CD4-positive, alpha-beta memory T cell (primary cell): ENCODE results near the gene P2RX5. TPM values are rescaled to one million over a fixed set of nuclear protein-coding genes. Genes with fewer than 3 reads are reported as not detected.

Experiments
- CTCF ChIA-PET: fragments of 350-600 bp; sonication (Branson Sonifier 250); formaldehyde crosslinking; loops from one replicate; lab custom pipeline; 2021; ENCODE audit warnings: inconsistent platforms; ENCODE audit not compliant: partially characterized antibody; lab: Charles Lee
- POLR2A ChIA-PET: fragments of 350-600 bp; sonication (Branson Sonifier 250); formaldehyde crosslinking; loops from one replicate; lab custom pipeline; 2021; ENCODE audit not compliant: partially characterized antibody; lab: Charles Lee
- DNase-seq, 5 donors: peaks; one replicate each; pipeline versions ENCODE4 v3.0.0 to v3.0.0-alpha.2; 2020 to 2022; ENCODE audit warnings: mixed read lengths in 1 of 5
- H3K27ac ChIP-seq: one replicate; pipeline ENCODE4 v1.7.0; 2013; ENCODE audit warnings: low read depth, low read length
- H3K27me3 ChIP-seq: 2 replicates; pipeline ENCODE4 v1.7.0; 2013; ENCODE audit warnings: mild to moderate bottlenecking, low read length, moderate library complexity; ENCODE audit not compliant: insufficient read depth
- H3K36me3 ChIP-seq: 2 replicates; pipeline ENCODE4 v1.7.0; 2013; ENCODE audit warnings: mild to moderate bottlenecking, low read length, moderate library complexity; ENCODE audit not compliant: insufficient read depth
- H3K4me1 ChIP-seq: 2 replicates; pipeline ENCODE4 v1.7.0; 2013; ENCODE audit warnings: mild to moderate bottlenecking, low read length, moderate library complexity; ENCODE audit not compliant: insufficient read depth
- H3K4me3 ChIP-seq, 2 donors: one replicate each; pipeline ENCODE4 v1.7.0; 2013; ENCODE audit warnings: low read length in 2 of 2, mild to moderate bottlenecking in 1 of 2
- H3K9me3 ChIP-seq, 2 donors: one replicate each; pipeline ENCODE4 v1.7.0; 2013; ENCODE audit warnings: low read length in 2 of 2, control low read depth in 1 of 2; ENCODE audit not compliant: control insufficient read depth in 1 of 2
- H3K27ac Mint-ChIP-seq, 7 donors: one replicate each; pipeline ENCODE4 v1.8.0; 2020 to 2021; ENCODE audit warnings: mixed read lengths in 7 of 7, mild to moderate bottlenecking in 6 of 7, inconsistent platforms in 3 of 7, moderate library complexity in 3 of 7
- H3K27me3 Mint-ChIP-seq, 2 donors: one replicate each; pipeline ENCODE4 v1.8.0; 2020 to 2021; ENCODE audit warnings: mixed read lengths in 2 of 2
- H3K36me3 Mint-ChIP-seq, 2 donors: one replicate each; pipeline ENCODE4 v1.8.0; 2020 to 2021; ENCODE audit warnings: mixed read lengths in 2 of 2, inconsistent platforms in 1 of 2, mild to moderate bottlenecking in 1 of 2
- H3K4me1 Mint-ChIP-seq, 4 donors: one replicate each; pipeline ENCODE4 v1.8.0; 2020 to 2021; ENCODE audit warnings: mixed read lengths in 4 of 4, mild to moderate bottlenecking in 1 of 4
- H3K4me3 Mint-ChIP-seq, 8 donors: one replicate each; pipeline ENCODE4 v1.8.0; 2020 to 2021; ENCODE audit warnings: mixed read lengths in 8 of 8, mild to moderate bottlenecking in 7 of 8, moderate library complexity in 6 of 8, inconsistent platforms in 3 of 8
- H3K9me3 Mint-ChIP-seq, 8 donors: one replicate each; pipeline ENCODE4 v1.8.0; 2020 to 2021; ENCODE audit warnings: mixed read lengths in 8 of 8, mild to moderate bottlenecking in 5 of 8, inconsistent platforms in 3 of 8, moderate library complexity in 1 of 8
- intact Hi-C: fragments of 100-400 bp; cut with micrococcal nuclease; formaldehyde crosslinking; loops from one replicate; pipeline ENCODE4 v1.15.1; 2023
- polyA plus RNA-seq, 2 donors: library from polyadenylated mRNA; unstranded; fragments of 300-500 nt; fragmentation: Illumina TruSeq; gene quantifications; one replicate each; pipeline ENCODE4 v1.2.3, GENCODE V29; 2021
- total RNA-seq, 2 experiments: library from RNA; stranded (reverse); gene quantifications; one replicate each; pipeline ENCODE4 v1.2.3, GENCODE V29; 2021

The P2RX5 gene
- total and polyA plus RNA-seq, 4 experiments from 2014 or later = 13.8 to 28.9 (median 17.4) TPM

GRCh38 chr17:3683054-3683511 lies 12.9 kb downstream of the P2RX5 start:
- CTCF ChIA-PET = interaction anchor here (0.7 to 3.3 kb wide), 20 partner anchors 9 to 144 kb away, joined by 3 to 36 read pairs (median 5); partner anchors contain the start of genes HASPIN and P2RX5
- Histone ChIP-seq H3K27ac (no peak overlapping the region), H3K36me3 (peaks cover 2% of the 10 kb centered on the region), H3K27me3 (no peaks in the 10 kb centered on the region), H3K4me3 (no peak overlapping the region), H3K9me3 (no peaks in the 10 kb centered on the region), H3K4me1 (peaks cover 9% of the 10 kb centered on the region)
- H3K27ac Mint-ChIP-seq = peak overlapping the region in 2 of 7 donors; percentile 65 to 70
- peak overlapping the region in 1 of 8 donors; percentile 21 for H3K4me3 Mint-ChIP-seq
- no peaks in the 10 kb centered on the region for H3K27me3 Mint-ChIP-seq
- H3K36me3 Mint-ChIP-seq = peaks cover 0 to 6% of the 10 kb centered on the region in 2 donors
- intact Hi-C loops = loop anchor here (2.0 to 5.0 kb wide), 4 partner anchors 40 to 164 kb away; partner anchors contain the start of genes HASPIN and NCBP3
- peak in 4 of 5 donors; percentile 55 to 62 (median 58) for DNase-seq
- H3K9me3 Mint-ChIP-seq = no peaks in the 10 kb centered on the region
- POLR2A ChIA-PET = interaction anchor here (0.9 to 1.2 kb wide), 3 partner anchors 28 to 54 kb away, joined by 3 to 4 read pairs (median 3); no protein-coding TSS in a partner anchor
- peaks cover 6 to 25% (median 7%) of the 10 kb centered on the region in 4 donors for H3K4me1 Mint-ChIP-seq

- no peaks in the 10 kb centered on the region for H3K9me3 Mint-ChIP-seq
- no peak for DNase-seq
- no peaks in the 10 kb centered on the region for H3K9me3 ChIP-seq
- ChIA-PET POLR2A (interaction anchor here (0.9 to 1.2 kb wide), 3 partner anchors 29 to 55 kb away, joined by 3 to 4 read pairs (median 3); no protein-coding TSS in a partner anchor), CTCF (interaction anchor here (0.8 to 3.3 kb wide), 11 partner anchors 8 to 145 kb away, joined by 3 to 36 read pairs (median 5); partner anchors contain the start of gene P2RX5)
- H3K27ac ChIP-seq = no peak overlapping the region
- H3K4me1 ChIP-seq = peaks cover 9% of the 10 kb centered on the region
- intact Hi-C loops = loop anchor here (2.0 to 5.0 kb wide), 4 partner anchors 41 to 165 kb away; partner anchors contain the start of genes HASPIN and NCBP3
- no peak overlapping the region for H3K4me3 Mint-ChIP-seq
- H3K36me3 Mint-ChIP-seq = peaks cover 0 to 11% of the 10 kb centered on the region in 2 donors
- H3K27me3 ChIP-seq = no peaks in the 10 kb centered on the region
- peak overlapping the region in 2 of 7 donors; percentile 22 to 46 for H3K27ac Mint-ChIP-seq
- H3K36me3 ChIP-seq = peaks cover 11% of the 10 kb centered on the region
- H3K4me1 Mint-ChIP-seq = peaks cover 6 to 25% (median 7%) of the 10 kb centered on the region in 4 donors
- no peak overlapping the region for H3K4me3 ChIP-seq
- H3K27me3 Mint-ChIP-seq = no peaks in the 10 kb centered on the region
Observed at GRCh38 chr17:3682033-3682432, 13.9 kb downstream of the P2RX5 start.

- Histone ChIP-seq H3K4me3 (no peak overlapping the region), H3K4me1 (peaks cover 9% of the 10 kb centered on the region), H3K27ac (no peak overlapping the region), H3K27me3 (no peaks in the 10 kb centered on the region), H3K9me3 (no peaks in the 10 kb centered on the region), H3K36me3 (peaks cover 11% of the 10 kb centered on the region)
- H3K9me3 Mint-ChIP-seq = no peaks in the 10 kb centered on the region
- intact Hi-C loops = loop anchor here (5.0 kb wide), 1 partner anchor 166 kb away; the partner anchor contains the start of gene NCBP3
- no peaks in the 10 kb centered on the region for H3K27me3 Mint-ChIP-seq
- no peak for DNase-seq
- no peak overlapping the region for H3K4me3 Mint-ChIP-seq
- CTCF ChIA-PET = interaction anchor here (1.5 to 3.3 kb wide), 2 partner anchors 14 to 145 kb away, joined by 15 to 36 read pairs; partner anchors contain the start of gene P2RX5
- H3K4me1 Mint-ChIP-seq = peaks cover 6 to 25% (median 7%) of the 10 kb centered on the region in 4 donors
- peak overlapping the region in 3 of 7 donors; percentile 22 to 56 (median 46) for H3K27ac Mint-ChIP-seq
- POLR2A ChIA-PET = interaction anchor here (1.2 kb wide), 1 partner anchor 41 kb away, joined by 3 read pairs; no protein-coding TSS in a partner anchor
- H3K36me3 Mint-ChIP-seq = peaks cover 0 to 11% of the 10 kb centered on the region in 2 donors
Observed at GRCh38 chr17:3681565-3681964, 14.4 kb downstream of the P2RX5 start.

GRCh38 chr17:3681057-3681456 lies 14.9 kb downstream of the P2RX5 start:
- no peak overlapping the region for H3K4me3 Mint-ChIP-seq
- ChIA-PET CTCF (interaction anchor here (3.3 kb wide), 1 partner anchor 146 kb away, joined by 36 read pairs; no protein-coding TSS in a partner anchor), POLR2A (interaction anchor here (1.6 kb wide), 1 partner anchor 30 kb away, joined by 4 read pairs; no protein-coding TSS in a partner anchor)
- peaks cover 9% of the 10 kb centered on the region for H3K4me1 ChIP-seq
- H3K27ac Mint-ChIP-seq = no peak overlapping the region
- H3K36me3 ChIP-seq = peaks cover 15% of the 10 kb centered on the region
- H3K27me3 ChIP-seq = no peaks in the 10 kb centered on the region
- no peaks in the 10 kb centered on the region for H3K9me3 ChIP-seq
- H3K4me1 Mint-ChIP-seq = peaks cover 6 to 25% (median 7%) of the 10 kb centered on the region in 4 donors
- H3K36me3 Mint-ChIP-seq = peaks cover 0 to 11% of the 10 kb centered on the region in 2 donors
- intact Hi-C loops = loop anchor here (5.0 kb wide), 1 partner anchor 166 kb away; the partner anchor contains the start of gene NCBP3
- no peaks in the 10 kb centered on the region for H3K9me3 Mint-ChIP-seq
- no peak overlapping the region for H3K27ac ChIP-seq
- DNase-seq = no peak
- H3K4me3 ChIP-seq = no peak overlapping the region
- no peaks in the 10 kb centered on the region for H3K27me3 Mint-ChIP-seq

GRCh38 chr17:3679531-3680126 lies 16.3 kb downstream of the P2RX5 start:
- peaks cover 6 to 25% (median 7%) of the 10 kb centered on the region in 4 donors for H3K4me1 Mint-ChIP-seq
- no peak for DNase-seq
- H3K36me3 ChIP-seq = peaks cover 16% of the 10 kb centered on the region

GRCh38 chr17:3678821-3679530 lies 17.0 kb downstream of the P2RX5 start:
- intact Hi-C loops = no loop called here
- no peak overlapping the region for H3K4me3 Mint-ChIP-seq
- POLR2A ChIA-PET = interaction anchor here (1.6 kb wide), 1 partner anchor 32 kb away, joined by 4 read pairs; no protein-coding TSS in a partner anchor

More at GRCh38 chr17:3679531-3680126, 16.3 kb downstream of the P2RX5 start:
- H3K27me3 ChIP-seq = no peaks in the 10 kb centered on the region
- ChIA-PET POLR2A (interaction anchor here (1.6 kb wide), 1 partner anchor 31 kb away, joined by 4 read pairs; no protein-coding TSS in a partner anchor), CTCF (interaction anchor here (0.8 to 1.2 kb wide), 2 partner anchors 19 to 58 kb away, joined by 3 read pairs; no protein-coding TSS in a partner anchor)
- peaks cover 9% of the 10 kb centered on the region for H3K4me1 ChIP-seq
- Mint-ChIP-seq H3K4me3 (no peak overlapping the region), H3K27me3 (no peaks in the 10 kb centered on the region), H3K9me3 (no peaks in the 10 kb centered on the region), H3K27ac (peak overlapping the region in 3 of 7 donors; percentile 36 to 50 (median 41)), H3K36me3 (peaks cover 0 to 13% of the 10 kb centered on the region in 2 donors)
- H3K9me3 ChIP-seq = no peaks in the 10 kb centered on the region
- intact Hi-C loops = loop anchor here (5.0 kb wide), 1 partner anchor 168 kb away; the partner anchor contains the start of gene NCBP3
- H3K27ac ChIP-seq = no peak overlapping the region
- no peak overlapping the region for H3K4me3 ChIP-seq

More at GRCh38 chr17:3678821-3679530, 17.0 kb downstream of the P2RX5 start:
- H3K27me3 ChIP-seq = no peaks in the 10 kb centered on the region
- no peaks in the 10 kb centered on the region for H3K9me3 ChIP-seq
- CTCF ChIA-PET = interaction anchor here (0.8 to 1.2 kb wide), 2 partner anchors 18 to 59 kb away, joined by 3 read pairs; no protein-coding TSS in a partner anchor
- Mint-ChIP-seq H3K27me3 (no peaks in the 10 kb centered on the region), H3K27ac (no peak overlapping the region), H3K36me3 (peaks cover 0 to 13% of the 10 kb centered on the region in 2 donors), H3K4me1 (peaks cover 6 to 25% (median 7%) of the 10 kb centered on the region in 4 donors), H3K9me3 (no peaks in the 10 kb centered on the region)
- peaks cover 9% of the 10 kb centered on the region for H3K4me1 ChIP-seq
- peaks cover 16% of the 10 kb centered on the region for H3K36me3 ChIP-seq
- H3K27ac ChIP-seq = no peak overlapping the region
- H3K4me3 ChIP-seq = no peak overlapping the region
- DNase-seq = no peak
